Osteoblast (primary cell): ENCODE data around the gene GLI1. TPM values are rescaled to one million over a fixed set of nuclear protein-coding genes. Genes with fewer than 3 reads are reported as not detected.

ENCODE experiments used
- DNase-seq: peaks from one replicate; pipeline ENCODE4 v3.0.0; 2011; ENCODE audit warnings: low spot score, mixed read lengths; ENCODE audit not compliant: insufficient read length; ENCODE audit errors: missing footprints
- H2AFZ ChIP-seq: 2 replicates; pipeline ENCODE4 v1.6.0; 2011; ENCODE audit warnings: mild to moderate bottlenecking, low read length
- H3K27ac ChIP-seq: 2 replicates; pipeline ENCODE4 v1.5.1; 2011; ENCODE audit warnings: mild to moderate bottlenecking, low read depth, low read length, moderate library complexity
- H3K27me3 ChIP-seq: 2 replicates; pipeline ENCODE4 v1.6.0; 2012; ENCODE audit warnings: mild to moderate bottlenecking, control low read depth, inconsistent platforms, low read length, moderate library complexity; ENCODE audit not compliant: insufficient read depth
- H3K36me3 ChIP-seq: 2 replicates; pipeline ENCODE4 v1.5.1; 2011; ENCODE audit warnings: mild to moderate bottlenecking, low read length, control low read depth, moderate library complexity; ENCODE audit not compliant: insufficient read depth
- H3K4me1 ChIP-seq: 2 replicates; pipeline ENCODE4 v1.5.1; 2011; ENCODE audit warnings: mild to moderate bottlenecking, low read length, control low read depth, moderate library complexity; ENCODE audit not compliant: insufficient read depth
- H3K4me2 ChIP-seq: 2 replicates; pipeline ENCODE4 v1.6.0; 2011; ENCODE audit warnings: mild to moderate bottlenecking, low read length; ENCODE audit not compliant: insufficient read depth
- H3K4me3 ChIP-seq: fragments of 200-600 bp; sonication (generic); 3 replicates; pipeline ENCODE4 v1.5.1; 2012; ENCODE audit warnings: mild to moderate bottlenecking, low read length, inconsistent platforms; ENCODE audit not compliant: insufficient read depth
- H3K79me2 ChIP-seq: 2 replicates; pipeline ENCODE4 v1.6.0; 2012; ENCODE audit warnings: mild to moderate bottlenecking, low read length, control low read depth, inconsistent platforms; ENCODE audit not compliant: insufficient read depth
- H3K9me3 ChIP-seq: 2 replicates; pipeline ENCODE4 v1.5.1; 2011; ENCODE audit warnings: low read depth, low read length, control low read depth
- H4K20me1 ChIP-seq: 2 replicates; pipeline ENCODE4 v1.6.0; 2012; ENCODE audit warnings: mild to moderate bottlenecking, low read length, control low read depth; ENCODE audit not compliant: insufficient read depth
- total RNA-seq: library from RNA; depleted of rRNA; stranded (reverse); fragments of >200 nt; gene quantifications from 2 replicates; pipeline ENCODE4 v1.2.3, GENCODE V29; 2012
- TF ChIP-seq, protein P1 (sequence below): IDR thresholded peaks from 2 replicates; pipeline ENCODE4 v1.5.1; 2011; ENCODE audit warnings: mild to moderate bottlenecking, low read depth, low read length, moderate library complexity; ENCODE audit errors: extremely low read depth

Gene GLI1
- total RNA-seq, 1 donor: 0.36 TPM

DNA sequence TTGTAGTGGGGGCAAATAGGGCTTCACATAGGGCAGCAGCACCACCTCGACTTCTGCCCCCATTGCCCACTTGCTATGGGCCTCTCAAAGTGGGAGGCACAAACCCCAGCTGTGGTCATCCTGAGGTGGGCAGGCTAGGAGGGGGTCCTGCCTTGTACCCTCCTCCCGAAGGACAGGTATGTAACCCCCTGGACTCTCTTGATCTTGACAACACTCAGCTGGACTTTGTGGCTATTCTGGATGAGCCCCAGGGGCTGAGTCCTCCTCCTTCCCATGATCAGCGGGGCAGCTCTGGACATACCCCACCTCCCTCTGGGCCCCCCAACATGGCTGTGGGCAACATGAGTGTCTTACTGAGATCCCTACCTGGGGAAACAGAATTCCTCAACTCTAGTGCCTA is 12.1 kb downstream of the GLI1 start:
- Histone ChIP-seq H3K27ac (no peak overlapping the region), H3K4me2 (no peak overlapping the region), H3K9me3 (no peaks in the 10 kb centered on the region), H3K4me1 (no peaks in the 10 kb centered on the region), H2AFZ (no peak overlapping the region), H3K79me2 (no peaks in the 10 kb centered on the region), H3K4me3 (no peak overlapping the region), H4K20me1 (no peaks in the 10 kb centered on the region), H3K27me3 (peaks cover 73% of the 10 kb centered on the region), H3K36me3 (no peaks in the 10 kb centered on the region)
- TF ChIP-seq, protein P1, sequence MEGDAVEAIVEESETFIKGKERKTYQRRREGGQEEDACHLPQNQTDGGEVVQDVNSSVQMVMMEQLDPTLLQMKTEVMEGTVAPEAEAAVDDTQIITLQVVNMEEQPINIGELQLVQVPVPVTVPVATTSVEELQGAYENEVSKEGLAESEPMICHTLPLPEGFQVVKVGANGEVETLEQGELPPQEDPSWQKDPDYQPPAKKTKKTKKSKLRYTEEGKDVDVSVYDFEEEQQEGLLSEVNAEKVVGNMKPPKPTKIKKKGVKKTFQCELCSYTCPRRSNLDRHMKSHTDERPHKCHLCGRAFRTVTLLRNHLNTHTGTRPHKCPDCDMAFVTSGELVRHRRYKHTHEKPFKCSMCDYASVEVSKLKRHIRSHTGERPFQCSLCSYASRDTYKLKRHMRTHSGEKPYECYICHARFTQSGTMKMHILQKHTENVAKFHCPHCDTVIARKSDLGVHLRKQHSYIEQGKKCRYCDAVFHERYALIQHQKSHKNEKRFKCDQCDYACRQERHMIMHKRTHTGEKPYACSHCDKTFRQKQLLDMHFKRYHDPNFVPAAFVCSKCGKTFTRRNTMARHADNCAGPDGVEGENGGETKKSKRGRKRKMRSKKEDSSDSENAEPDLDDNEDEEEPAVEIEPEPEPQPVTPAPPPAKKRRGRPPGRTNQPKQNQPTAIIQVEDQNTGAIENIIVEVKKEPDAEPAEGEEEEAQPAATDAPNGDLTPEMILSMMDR: no peak
- DNase-seq: no peak

DNA sequence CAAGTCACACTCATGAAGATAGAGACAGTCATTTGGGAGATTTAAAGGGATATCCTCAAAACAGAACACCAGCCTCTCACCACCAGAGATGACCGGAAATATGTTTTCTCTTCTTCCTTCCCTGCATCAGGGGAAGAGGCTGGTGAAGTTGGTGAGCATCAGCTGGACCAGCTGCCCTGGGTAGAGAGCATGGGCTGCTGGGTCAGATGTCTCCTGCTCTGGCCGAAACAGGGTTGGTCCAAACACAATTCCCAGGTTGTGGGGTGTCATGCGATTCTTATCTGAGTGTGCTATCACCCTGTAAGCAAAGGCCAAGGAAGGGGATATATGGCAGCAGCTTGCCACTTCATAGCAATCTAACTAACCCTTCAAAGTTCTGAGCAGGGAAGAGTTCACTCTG is 12.8 kb downstream of the GLI1 start:
- Histone ChIP-seq H4K20me1 (no peaks in the 10 kb centered on the region), H3K27me3 (peaks cover 77% of the 10 kb centered on the region), H3K79me2 (no peaks in the 10 kb centered on the region), H3K4me3 (no peak overlapping the region), H3K4me1 (no peaks in the 10 kb centered on the region), H2AFZ (no peak overlapping the region), H3K9me3 (no peaks in the 10 kb centered on the region), H3K4me2 (no peak overlapping the region), H3K36me3 (no peaks in the 10 kb centered on the region), H3K27ac (no peak overlapping the region)
- TF ChIP-seq, protein P1: no peak
- no peak for DNase-seq

DNA sequence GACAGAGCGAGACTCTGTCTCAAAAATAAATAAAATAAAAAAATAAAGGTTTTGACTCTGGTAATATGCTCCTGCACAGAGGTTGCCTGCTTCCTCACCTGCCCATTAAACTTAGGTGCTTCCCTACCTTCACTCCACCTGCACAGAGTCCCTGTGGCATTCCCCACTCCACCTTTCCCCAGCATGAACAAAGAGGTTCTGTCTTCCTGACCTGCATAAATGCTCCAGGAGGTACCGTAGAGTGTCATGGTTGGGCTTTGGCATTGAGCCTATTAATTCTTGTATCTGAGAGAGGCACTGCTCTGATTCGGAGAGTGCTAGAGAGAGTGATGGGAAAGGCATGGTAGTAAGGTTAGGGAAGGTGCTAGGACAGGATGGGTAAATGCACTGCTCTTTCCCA is 13.8 kb downstream of the GLI1 start:
- Histone ChIP-seq H3K4me2 (no peak overlapping the region), H3K36me3 (no peaks in the 10 kb centered on the region), H3K27me3 (peaks cover 76% of the 10 kb centered on the region), H3K79me2 (no peaks in the 10 kb centered on the region), H3K4me1 (no peaks in the 10 kb centered on the region), H3K27ac (no peak overlapping the region), H4K20me1 (no peaks in the 10 kb centered on the region), H3K4me3 (no peak overlapping the region), H3K9me3 (no peaks in the 10 kb centered on the region), H2AFZ (no peak overlapping the region)
- peak; percentile 74 for DNase-seq
- TF ChIP-seq, protein P1: no peak

DNA sequence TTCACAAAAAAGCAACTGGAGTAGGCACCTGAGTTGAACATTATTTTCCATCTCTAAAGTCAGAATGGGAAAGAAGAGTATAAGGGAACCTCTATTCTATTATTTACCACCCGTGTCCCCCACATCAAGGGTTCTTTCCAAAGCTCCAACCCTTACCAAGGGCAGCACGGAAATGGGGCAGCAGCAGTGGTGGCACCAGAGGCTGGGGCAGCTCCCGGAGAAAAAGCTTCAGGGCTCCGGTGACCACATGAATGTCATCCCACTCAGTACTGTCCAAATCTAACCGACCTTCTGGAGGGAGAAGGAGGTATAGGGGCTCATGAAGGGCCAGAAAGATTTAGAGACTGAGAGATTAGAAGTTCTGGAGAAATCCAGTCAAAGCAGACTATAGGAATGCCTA is 14.3 kb downstream of the GLI1 start:
- H3K27me3 ChIP-seq: peaks cover 78% of the 10 kb centered on the region
- DNase-seq: no peak

More for the DNA sequence above, 14.3 kb downstream of the GLI1 start:
- H3K4me1 ChIP-seq: no peaks in the 10 kb centered on the region
- TF ChIP-seq, protein P1: no peak
- no peak overlapping the region for H2AFZ ChIP-seq
- H3K27ac ChIP-seq: no peak overlapping the region
- H3K9me3 ChIP-seq: no peaks in the 10 kb centered on the region
- no peaks in the 10 kb centered on the region for H3K36me3 ChIP-seq
- H3K4me2 ChIP-seq: no peak overlapping the region
- H3K79me2 ChIP-seq: no peaks in the 10 kb centered on the region
- no peak overlapping the region for H3K4me3 ChIP-seq
- no peaks in the 10 kb centered on the region for H4K20me1 ChIP-seq
